GM08714 (cell line): ENCODE measurements around the gene CPT2.

ENCODE experiments used
- H3K4me3 ChIP-seq: fragments of 200-500 bp; sonication (Bioruptor generic); 2 replicates; pipeline ENCODE4 v1.5.1; 2014; ENCODE audit warnings: mild to moderate bottlenecking, low read length, inconsistent platforms
- ZNF274 ChIP-seq: IDR thresholded peaks from 2 replicates; pipeline ENCODE4 v1.6.1; 2012; ENCODE audit warnings: mild to moderate bottlenecking, low read depth, low read length

CPT2 gene

DNA sequence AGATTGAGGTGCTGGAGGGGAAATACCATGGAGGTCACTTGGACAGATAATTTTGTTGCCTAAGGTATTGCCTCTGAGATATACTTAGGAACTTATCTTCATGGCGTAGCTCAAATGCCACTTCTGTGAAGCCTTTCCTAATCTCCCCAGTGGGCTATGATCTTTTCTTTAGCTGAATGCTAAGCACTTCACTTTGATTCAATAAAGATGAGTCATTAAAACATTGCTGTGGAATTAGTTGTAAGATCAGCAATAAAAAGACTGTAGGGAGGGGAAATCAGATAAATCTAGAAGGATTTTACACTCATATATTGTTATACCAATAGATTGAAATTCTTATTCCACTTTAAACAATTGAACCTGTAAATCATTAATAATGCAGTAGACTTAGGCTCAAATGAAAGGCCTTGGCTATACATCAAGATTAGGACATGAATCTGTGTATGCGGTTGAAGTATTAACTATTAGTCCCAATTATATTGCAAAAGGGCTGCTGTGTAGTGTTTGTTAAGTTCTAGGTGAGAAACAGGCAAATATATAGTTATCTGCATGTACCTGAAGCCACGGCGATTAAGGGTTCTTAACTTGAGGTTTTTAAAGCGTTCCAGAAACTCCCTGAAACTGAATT is 60.9 kb downstream of the CPT2 start:
- TF ChIP-seq ZNF274 = no peak

GRCh38 chr1:53258216-53258615 is 61.6 kb downstream of the CPT2 start:
- no peak overlapping the region for H3K4me3 ChIP-seq
- TF ChIP-seq ZNF274 = no peak

More for the DNA sequence above, 60.9 kb downstream of the CPT2 start:
- no peak overlapping the region for H3K4me3 ChIP-seq

- no peak overlapping the region for H3K4me3 ChIP-seq
- no peak for TF ChIP-seq ZNF274
Observed at GRCh38 chr1:53259932-53260331, 63.3 kb downstream of the CPT2 start.

- H3K4me3 ChIP-seq = no peak overlapping the region
- no peak for TF ChIP-seq ZNF274
Observed at GRCh38 chr1:53260631-53261247, 64.1 kb downstream of the CPT2 start.

DNA sequence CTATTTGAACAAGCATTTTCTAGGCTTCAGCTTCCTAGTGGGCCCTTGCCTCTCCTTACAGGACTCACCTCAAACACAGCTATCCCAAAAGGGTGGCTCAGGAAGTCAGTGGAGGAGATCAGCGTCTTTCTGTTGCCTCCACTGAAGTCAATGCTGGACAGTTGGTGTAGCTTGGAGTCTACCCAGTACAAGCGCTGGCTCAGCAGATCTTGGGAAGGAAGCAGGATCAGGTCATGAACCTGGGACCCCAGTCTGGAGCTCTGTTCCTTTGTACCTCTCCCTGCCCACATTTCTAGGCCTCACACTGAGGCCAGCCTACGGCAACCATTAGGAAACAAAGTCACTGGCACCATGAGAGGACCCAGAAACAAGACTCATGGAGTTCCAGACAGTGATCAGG is 65.4 kb downstream of the CPT2 start:
- TF ChIP-seq ZNF274 = no peak
- H3K4me3 ChIP-seq = no peak overlapping the region
